ENCODE results near the gene TAS2R20.

Gene TAS2R20

GRCh38 chr12:10957741-10958140, 40.4 kb downstream of the TAS2R20 start:
- DNase-seq: no peak

DNA sequence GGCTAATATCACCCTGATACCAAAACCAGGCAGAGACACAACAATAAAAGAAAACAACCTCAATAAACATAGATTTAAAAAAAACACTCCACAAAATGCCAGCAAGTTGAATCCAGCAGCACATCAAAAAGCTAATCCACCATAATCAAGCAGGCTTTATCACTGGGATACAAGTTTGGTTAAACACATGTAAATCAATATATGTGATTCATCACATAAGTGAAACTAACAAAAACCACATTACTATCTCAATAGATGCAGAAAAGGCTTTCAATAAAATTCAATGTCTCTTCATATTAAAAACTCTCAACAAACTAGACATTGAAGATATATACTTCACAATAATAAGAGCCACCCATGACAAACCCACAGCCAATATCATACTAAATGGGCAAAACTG, 42.0 kb downstream of the TAS2R20 start:
- no peak for DNase-seq

DNA sequence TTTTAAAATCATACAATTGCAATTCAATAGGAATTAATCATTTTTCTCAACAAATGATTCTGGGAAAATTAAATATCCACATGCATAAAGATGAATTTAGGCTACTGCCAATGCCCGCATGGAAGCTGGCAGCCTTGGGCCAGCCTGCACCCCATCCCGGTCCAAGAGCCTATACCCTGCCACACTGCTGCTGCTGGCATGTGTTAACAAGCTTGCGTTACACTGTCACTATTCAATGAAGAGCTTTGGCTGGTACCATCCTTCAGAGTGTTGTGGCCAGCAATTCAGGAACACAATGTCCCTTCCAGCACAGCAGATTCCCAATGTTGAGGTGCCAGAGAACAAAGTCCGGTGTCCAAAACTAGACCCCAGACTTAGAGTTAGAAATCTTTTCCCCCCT, 45.5 kb downstream of the TAS2R20 start:
- no peak for DNase-seq
